ENCODE data around the gene FADS6.

The FADS6 gene

DNA sequence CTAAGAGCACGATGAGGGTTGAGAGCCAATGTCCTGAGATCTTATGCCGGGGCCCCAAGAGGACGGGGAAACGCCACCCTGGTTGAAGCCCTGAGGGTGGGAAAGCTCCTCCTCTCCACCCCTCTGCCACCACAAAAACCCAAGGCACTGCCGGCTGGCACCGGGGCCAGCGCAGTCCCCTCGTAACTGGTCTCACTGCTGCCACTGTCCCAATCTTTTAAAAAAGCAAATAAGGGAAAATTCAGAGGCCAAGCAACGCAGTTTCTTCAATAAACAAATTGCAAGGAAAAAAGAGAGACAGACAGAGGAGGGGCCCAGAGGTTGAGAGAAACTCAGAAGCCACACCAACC lies 40.4 kb downstream of the FADS6 start:
- Histone ChIP-seq H3K9ac (ENCODE audit: low read depth in 1 of 2, low read length in 2 of 2) (no peak overlapping the region), H3K4me1 (ENCODE audit: control insufficient read depth in 1 of 2, insufficient read depth in 2 of 2, low read length in 2 of 2) (no peaks in the 10 kb centered on the region), H3K27ac (ENCODE audit: low read depth, low read length) (no peak overlapping the region), H3K27me3 (ENCODE audit: control insufficient read depth in 1 of 2, insufficient read depth in 2 of 2, low read length in 2 of 2) (peaks cover 49 to 60% of the 10 kb centered on the region in 2 donors), H3K36me3 (ENCODE audit: control insufficient read depth in 1 of 2, insufficient read depth in 2 of 2, low read length in 2 of 2) (no peaks in the 10 kb centered on the region), H3K9me3 (ENCODE audit: control insufficient read depth in 1 of 2, low read length in 2 of 2) (no peaks in the 10 kb centered on the region), H3K4me3 (ENCODE audit: low read depth in 1 of 2, low read length in 2 of 2) (peak overlapping the region in 1 of 2 donors; percentile 16)

DNA sequence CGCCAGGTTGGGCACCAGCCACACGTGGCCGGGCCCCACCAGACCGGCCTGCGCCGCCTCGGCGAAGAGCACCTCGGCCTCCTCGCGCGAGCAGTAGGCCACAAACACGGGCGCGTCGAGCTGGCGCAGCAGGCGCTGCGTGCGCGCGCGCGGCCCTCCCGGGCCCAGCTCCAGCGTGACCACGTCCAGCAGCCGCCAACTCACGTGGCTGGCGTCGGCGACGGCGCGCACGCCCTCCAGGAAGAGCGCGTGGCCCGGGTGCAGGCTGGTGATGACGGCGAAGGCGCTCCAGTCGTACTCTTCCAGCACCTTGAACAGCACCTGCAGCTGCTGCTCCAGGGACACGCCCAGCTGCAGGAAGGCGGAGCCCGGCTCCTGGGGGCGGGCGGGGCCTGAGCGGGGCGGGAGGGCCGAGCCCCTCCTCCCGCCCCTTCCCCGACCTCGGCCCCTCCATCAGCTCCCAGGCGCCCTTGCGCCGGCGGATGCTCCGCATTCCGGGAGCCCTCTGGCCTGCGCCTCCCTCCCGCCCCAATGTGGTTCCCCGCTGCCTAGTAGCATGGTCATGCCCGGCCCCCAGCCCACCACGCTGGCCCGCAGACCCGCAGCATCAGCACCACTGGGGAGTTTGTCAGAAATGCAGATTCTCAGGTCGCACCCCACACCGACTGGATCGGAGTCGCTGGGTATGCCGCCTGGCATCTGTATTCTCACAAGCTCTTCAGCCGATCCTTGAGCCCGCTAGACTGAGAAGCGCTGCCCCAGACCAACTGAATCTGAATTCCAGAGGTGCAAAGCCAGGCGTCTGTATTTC lies 41.0 kb downstream of the FADS6 start:
- Histone ChIP-seq H3K9me3 (ENCODE audit: control insufficient read depth in 1 of 2, low read length in 2 of 2) (no peaks in the 10 kb centered on the region), H3K27ac (ENCODE audit: low read depth, low read length) (no peak overlapping the region), H3K4me3 (ENCODE audit: low read depth in 1 of 2, low read length in 2 of 2) (peak overlapping the region in 1 of 2 donors; percentile 16), H3K36me3 (ENCODE audit: control insufficient read depth in 1 of 2, insufficient read depth in 2 of 2, low read length in 2 of 2) (no peaks in the 10 kb centered on the region), H3K27me3 (ENCODE audit: control insufficient read depth in 1 of 2, insufficient read depth in 2 of 2, low read length in 2 of 2) (peaks cover 46 to 57% of the 10 kb centered on the region in 2 donors), H3K9ac (ENCODE audit: low read depth in 1 of 2, low read length in 2 of 2) (no peak overlapping the region), H3K4me1 (ENCODE audit: control insufficient read depth in 1 of 2, insufficient read depth in 2 of 2, low read length in 2 of 2) (no peaks in the 10 kb centered on the region)

GRCh38 chr17:74851612-74852236 lies 41.7 kb downstream of the FADS6 start:
- Histone ChIP-seq H3K4me3 (ENCODE audit: low read depth in 1 of 2, low read length in 2 of 2) (no peak overlapping the region), H3K36me3 (ENCODE audit: control insufficient read depth in 1 of 2, insufficient read depth in 2 of 2, low read length in 2 of 2) (no peaks in the 10 kb centered on the region), H3K9me3 (ENCODE audit: control insufficient read depth in 1 of 2, low read length in 2 of 2) (no peaks in the 10 kb centered on the region), H3K4me1 (ENCODE audit: control insufficient read depth in 1 of 2, insufficient read depth in 2 of 2, low read length in 2 of 2) (no peaks in the 10 kb centered on the region), H3K27me3 (ENCODE audit: control insufficient read depth in 1 of 2, insufficient read depth in 2 of 2, low read length in 2 of 2) (peaks cover 41 to 50% of the 10 kb centered on the region in 2 donors), H3K27ac (ENCODE audit: low read depth, low read length) (no peak overlapping the region), H3K9ac (ENCODE audit: low read depth in 1 of 2, low read length in 2 of 2) (no peak overlapping the region)

DNA sequence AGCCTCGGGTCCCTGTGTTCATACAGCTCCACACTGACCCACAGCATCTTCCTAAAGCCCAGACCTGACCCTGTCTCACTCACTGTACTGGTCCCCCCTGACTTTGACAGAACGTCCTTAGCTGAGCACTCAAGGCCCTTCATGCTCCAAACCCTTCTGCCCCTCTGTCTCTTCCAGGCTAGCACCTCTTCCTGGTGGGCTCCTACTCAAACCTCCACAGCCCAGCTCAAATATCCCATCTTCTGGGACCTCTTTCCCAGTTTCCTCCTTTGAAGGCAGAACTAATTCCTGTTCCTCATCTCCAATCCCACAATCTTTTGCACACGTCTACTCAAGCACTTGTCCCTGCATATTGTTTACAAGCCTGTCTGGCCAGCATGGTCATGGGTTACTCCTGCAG lies 42.5 kb downstream of the FADS6 start:
- no peaks in the 10 kb centered on the region for H3K4me1 ChIP-seq (ENCODE audit: control insufficient read depth in 1 of 2, insufficient read depth in 2 of 2, low read length in 2 of 2)
- H3K4me3 ChIP-seq (ENCODE audit: low read depth in 1 of 2, low read length in 2 of 2), result no peak overlapping the region
- H3K9ac ChIP-seq (ENCODE audit: low read depth in 1 of 2, low read length in 2 of 2), result no peak overlapping the region
- H3K27me3 ChIP-seq (ENCODE audit: control insufficient read depth in 1 of 2, insufficient read depth in 2 of 2, low read length in 2 of 2), result peaks cover 39 to 50% of the 10 kb centered on the region in 2 donors
- H3K36me3 ChIP-seq (ENCODE audit: control insufficient read depth in 1 of 2, insufficient read depth in 2 of 2, low read length in 2 of 2), result no peaks in the 10 kb centered on the region
- no peak overlapping the region for H3K27ac ChIP-seq (ENCODE audit: low read depth, low read length)
- no peaks in the 10 kb centered on the region for H3K9me3 ChIP-seq (ENCODE audit: control insufficient read depth in 1 of 2, low read length in 2 of 2)

GRCh38 chr17:74850310-74850709 lies 43.1 kb downstream of the FADS6 start:
- H3K27me3 ChIP-seq (ENCODE audit: control insufficient read depth in 1 of 2, insufficient read depth in 2 of 2, low read length in 2 of 2), result peaks cover 34 to 46% of the 10 kb centered on the region in 2 donors
- H3K27ac ChIP-seq (ENCODE audit: low read depth, low read length), result no peak overlapping the region
- no peaks in the 10 kb centered on the region for H3K36me3 ChIP-seq (ENCODE audit: control insufficient read depth in 1 of 2, insufficient read depth in 2 of 2, low read length in 2 of 2)
- H3K9me3 ChIP-seq (ENCODE audit: control insufficient read depth in 1 of 2, low read length in 2 of 2), result no peaks in the 10 kb centered on the region
- no peak overlapping the region for H3K9ac ChIP-seq (ENCODE audit: low read depth in 1 of 2, low read length in 2 of 2)
- H3K4me3 ChIP-seq (ENCODE audit: low read depth in 1 of 2, low read length in 2 of 2), result no peak overlapping the region
- no peaks in the 10 kb centered on the region for H3K4me1 ChIP-seq (ENCODE audit: control insufficient read depth in 1 of 2, insufficient read depth in 2 of 2, low read length in 2 of 2)

- Histone ChIP-seq H3K9ac (ENCODE audit: low read depth in 1 of 2, low read length in 2 of 2) (no peak overlapping the region), H3K27ac (ENCODE audit: low read depth, low read length) (no peak overlapping the region), H3K9me3 (ENCODE audit: control insufficient read depth in 1 of 2, low read length in 2 of 2) (no peaks in the 10 kb centered on the region), H3K4me3 (ENCODE audit: low read depth in 1 of 2, low read length in 2 of 2) (no peak overlapping the region), H3K4me1 (ENCODE audit: control insufficient read depth in 1 of 2, insufficient read depth in 2 of 2, low read length in 2 of 2) (no peaks in the 10 kb centered on the region), H3K27me3 (ENCODE audit: control insufficient read depth in 1 of 2, insufficient read depth in 2 of 2, low read length in 2 of 2) (peaks cover 29 to 31% of the 10 kb centered on the region in 2 donors), H3K36me3 (ENCODE audit: control insufficient read depth in 1 of 2, insufficient read depth in 2 of 2, low read length in 2 of 2) (no peaks in the 10 kb centered on the region)
Observed at GRCh38 chr17:74848656-74849399, 44.6 kb downstream of the FADS6 start.

GRCh38 chr17:74846621-74847020 lies 46.8 kb downstream of the FADS6 start:
- no peaks in the 10 kb centered on the region for H3K9me3 ChIP-seq (ENCODE audit: control insufficient read depth in 1 of 2, low read length in 2 of 2)
- no peaks in the 10 kb centered on the region for H3K36me3 ChIP-seq (ENCODE audit: control insufficient read depth in 1 of 2, insufficient read depth in 2 of 2, low read length in 2 of 2)
- no peak overlapping the region for H3K27ac ChIP-seq (ENCODE audit: low read depth, low read length)
- H3K9ac ChIP-seq (ENCODE audit: low read depth in 1 of 2, low read length in 2 of 2), result no peak overlapping the region
- peaks cover 13 to 22% of the 10 kb centered on the region in 2 donors for H3K27me3 ChIP-seq (ENCODE audit: control insufficient read depth in 1 of 2, insufficient read depth in 2 of 2, low read length in 2 of 2)
- no peak overlapping the region for H3K4me3 ChIP-seq (ENCODE audit: low read depth in 1 of 2, low read length in 2 of 2)
- peaks cover 4 to 6% of the 10 kb centered on the region in 2 donors for H3K4me1 ChIP-seq (ENCODE audit: control insufficient read depth in 1 of 2, insufficient read depth in 2 of 2, low read length in 2 of 2)

- peaks cover 0 to 3% of the 10 kb centered on the region in 2 donors for H3K36me3 ChIP-seq (ENCODE audit: control insufficient read depth in 1 of 2, insufficient read depth in 2 of 2, low read length in 2 of 2)
- no peak overlapping the region for H3K9ac ChIP-seq (ENCODE audit: low read depth in 1 of 2, low read length in 2 of 2)
- no peak overlapping the region for H3K4me3 ChIP-seq (ENCODE audit: low read depth in 1 of 2, low read length in 2 of 2)
- H3K27me3 ChIP-seq (ENCODE audit: control insufficient read depth in 1 of 2, insufficient read depth in 2 of 2, low read length in 2 of 2), result peaks cover 0 to 6% of the 10 kb centered on the region in 2 donors
- H3K27ac ChIP-seq (ENCODE audit: low read depth, low read length), result no peak overlapping the region
- no peaks in the 10 kb centered on the region for H3K9me3 ChIP-seq (ENCODE audit: control insufficient read depth in 1 of 2, low read length in 2 of 2)
- H3K4me1 ChIP-seq (ENCODE audit: control insufficient read depth in 1 of 2, insufficient read depth in 2 of 2, low read length in 2 of 2), result peaks cover 4 to 17% of the 10 kb centered on the region in 2 donors
Observed at GRCh38 chr17:74843352-74843627, 50.1 kb downstream of the FADS6 start.

- H3K27ac ChIP-seq (ENCODE audit: low read depth, low read length), result no peak overlapping the region
- H3K4me1 ChIP-seq (ENCODE audit: control insufficient read depth in 1 of 2, insufficient read depth in 2 of 2, low read length in 2 of 2), result peaks cover 4 to 17% of the 10 kb centered on the region in 2 donors
- H3K36me3 ChIP-seq (ENCODE audit: control insufficient read depth in 1 of 2, insufficient read depth in 2 of 2, low read length in 2 of 2), result peaks cover 0 to 3% of the 10 kb centered on the region in 2 donors
- H3K9ac ChIP-seq (ENCODE audit: low read depth in 1 of 2, low read length in 2 of 2), result peak overlapping the region in 1 of 2 donors; percentile 18
- H3K4me3 ChIP-seq (ENCODE audit: low read depth in 1 of 2, low read length in 2 of 2), result peak overlapping the region in 1 of 2 donors; percentile 40
- peaks cover 0 to 6% of the 10 kb centered on the region in 2 donors for H3K27me3 ChIP-seq (ENCODE audit: control insufficient read depth in 1 of 2, insufficient read depth in 2 of 2, low read length in 2 of 2)
- no peaks in the 10 kb centered on the region for H3K9me3 ChIP-seq (ENCODE audit: control insufficient read depth in 1 of 2, low read length in 2 of 2)
Observed at GRCh38 chr17:74842599-74843351, 50.7 kb downstream of the FADS6 start.
